B cell (primary cell): ENCODE data around the gene CAPN9. TPM values are rescaled to one million over a fixed set of nuclear protein-coding genes. Genes with fewer than 3 reads are reported as not detected.
"Not testable (repeated sequence)": the region's sequence is repeated elsewhere in the genome, so short reads cannot be mapped to it uniquely, and the experiment has no call there.

Source experiments
- ATAC-seq: fragments of 200-7000 bp; cut with Tn5 transposase; one replicate; pipeline ENCODE4 v1.10.0; 2021; ENCODE audit warnings: low read depth, mild to moderate bottlenecking, moderate number of reproducible peaks, moderate library complexity
- CTCF ChIA-PET: fragments of 350-600 bp; sonication (Branson Sonifier 250); formaldehyde crosslinking; loops from one replicate; lab custom pipeline; 2021; ENCODE audit warnings: antibody characterized with exemption, inconsistent platforms; lab: Charles Lee
- POLR2A ChIA-PET: fragments of 350-600 bp; sonication (Branson Sonifier 250); formaldehyde crosslinking; loops from one replicate; lab custom pipeline; 2021; ENCODE audit warnings: antibody characterized with exemption; lab: Charles Lee
- DNase-seq: peaks from one replicate; pipeline ENCODE4 v3.0.0; 2013
- H2AFZ ChIP-seq: 2 replicates; pipeline ENCODE4 v1.6.1; 2012; ENCODE audit warnings: mild to moderate bottlenecking, low read depth, low read length; ENCODE audit not compliant: insufficient read depth, poor library complexity, severe bottlenecking
- H3K27ac ChIP-seq, 2 donors: 1 replicate in 1 of 2; 2 replicates in 1 of 2; pipeline ENCODE4 v1.5.1; 2012 to 2013; ENCODE audit warnings: low read length in 2 of 2, mild to moderate bottlenecking in 2 of 2, moderate library complexity in 1 of 2
- H3K27me3 ChIP-seq, 4 experiments: fragments of 200-600 bp in 1 of 4; sonication (generic) in 1 of 4; replicated peaks in 1 of 4; 1 replicate in 2 of 4; 2 replicates in 2 of 4; pipeline versions ENCODE4 v1.6.1 to v1.7.0; 2013 to 2016; ENCODE audit warnings: low read length in 3 of 4, mild to moderate bottlenecking in 2 of 4, mixed read lengths in 1 of 4, moderate library complexity in 1 of 4; ENCODE audit not compliant: insufficient read depth in 4 of 4, control insufficient read depth in 3 of 4; ENCODE audit errors: control extremely low read depth in 1 of 4
- H3K36me3 ChIP-seq, 2 experiments: replicated peaks in 1 of 2; 1 replicate in 1 of 2; 2 replicates in 1 of 2; pipeline versions ENCODE4 v1.6.1 to v1.7.1; 2013; ENCODE audit warnings: low read length in 1 of 2; ENCODE audit not compliant: insufficient read depth in 2 of 2, control insufficient read depth in 1 of 2; ENCODE audit errors: control extremely low read depth in 1 of 2, extremely low read depth in 1 of 2
- H3K4me1 ChIP-seq, 2 donors: fragments of 200-600 bp in 1 of 2; sonication (generic) in 1 of 2; 1 replicate in 1 of 2; 2 replicates in 1 of 2; pipeline versions ENCODE4 v1.5.1 to v1.6.1; 2013 to 2017; ENCODE audit warnings: low read length in 2 of 2; ENCODE audit not compliant: control insufficient read depth in 2 of 2, insufficient read depth in 2 of 2
- H3K4me2 ChIP-seq: replicated peaks from 2 replicates; pipeline ENCODE3; 2012; ENCODE audit warnings: mild to moderate bottlenecking, low read depth, low read length; ENCODE audit not compliant: poor library complexity, severe bottlenecking
- H3K4me3 ChIP-seq, 5 experiments: fragments of 200-600 bp in 1 of 5; sonication (generic) in 1 of 5; 1 replicate in 3 of 5; 2 replicates in 2 of 5; pipeline versions ENCODE4 v1.5.1 to v1.7.0; 2011 to 2016; ENCODE audit warnings: low read length in 4 of 5, mild to moderate bottlenecking in 4 of 5, low read depth in 2 of 5, control low read depth in 1 of 5, moderate library complexity in 1 of 5; ENCODE audit not compliant: insufficient read depth in 1 of 5; ENCODE audit errors: control extremely low read depth in 1 of 5, extremely low read depth in 1 of 5
- H3K79me2 ChIP-seq: fragments of 200-600 bp; sonication (generic); one replicate; pipeline ENCODE4 v1.6.0; 2016; ENCODE audit warnings: low read length; ENCODE audit not compliant: control insufficient read depth, insufficient read depth
- H3K9ac ChIP-seq: fragments of 200-600 bp; sonication (generic); 2 replicates; pipeline ENCODE4 v1.6.1; 2017; ENCODE audit warnings: mild to moderate bottlenecking, low read length, moderate library complexity
- H3K9me3 ChIP-seq, 3 donors: one replicate each; pipeline versions ENCODE4 v1.6.1 to v1.7.1; 2013; ENCODE audit warnings: low read length in 2 of 3; ENCODE audit not compliant: control insufficient read depth in 2 of 3, insufficient read depth in 1 of 3; ENCODE audit errors: control extremely low read depth in 1 of 3
- H4K20me1 ChIP-seq: 2 replicates; pipeline ENCODE4 v1.6.0; 2012; ENCODE audit warnings: mild to moderate bottlenecking, low read length; ENCODE audit not compliant: insufficient read depth, control insufficient read depth, poor library complexity, severe bottlenecking
- H3K27ac Mint-ChIP-seq: one replicate; pipeline ENCODE4 v1.8.0; 2021; ENCODE audit warnings: mixed read lengths
- H3K27me3 Mint-ChIP-seq: one replicate; pipeline ENCODE4 v1.8.0; 2021; ENCODE audit warnings: mixed read lengths
- H3K4me1 Mint-ChIP-seq: one replicate; pipeline ENCODE4 v1.8.0; 2021; ENCODE audit warnings: mixed read lengths
- H3K4me3 Mint-ChIP-seq: one replicate; pipeline ENCODE4 v1.8.0; 2021; ENCODE audit warnings: mixed read lengths
- H3K9me3 Mint-ChIP-seq: one replicate; pipeline ENCODE4 v1.8.0; 2022; ENCODE audit warnings: mixed read lengths; ENCODE audit not compliant: insufficient read depth
- EZH2 ChIP-seq: IDR thresholded peaks from 2 replicates; pipeline ENCODE4 v1.6.1; 2012; ENCODE audit warnings: borderline replicate concordance, low read depth, mild to moderate bottlenecking, moderate library complexity, low read length; ENCODE audit not compliant: insufficient read depth, poor library complexity, severe bottlenecking
- WGBS: methylation state at CpG from one replicate; pipeline ENCODE4 v1.1.5; 2013; ENCODE audit warnings: missing lambda C conversion rate; ENCODE audit not compliant: insufficient coverage; 5-methylcytosine and 5-hydroxymethylcytosine counted together
- intact Hi-C: fragments of 100-400 bp; cut with micrococcal nuclease; formaldehyde crosslinking; loops from one replicate; pipeline ENCODE4 v1.10.0; 2022
- polyA plus RNA-seq: library from polyadenylated mRNA; depleted of rRNA; stranded (reverse); fragments of >200 nt; gene quantifications from 2 replicates; pipeline ENCODE4 v1.2.3, GENCODE V29; 2012
- total RNA-seq, 2 donors: library from RNA; stranded (reverse); fragments of 120-200 nt in 1 of 2; gene quantifications; 1 replicate in 1 of 2; 2 replicates in 1 of 2; pipeline versions ENCODE4 v1.2.3 to v1.2.4, GENCODE V29; 2013 to 2022
- TF ChIP-seq, protein P1 (sequence below): fragments of 200-600 bp; IDR thresholded peaks from one replicate; pipeline ENCODE4 v1.8.0; 2022; ENCODE audit warnings: antibody characterized with exemption, mild to moderate bottlenecking

CAPN9 gene
- total and polyA plus RNA-seq, 2 donors (not counting 1 experiment from before 2014, with no cell fraction given) = not detected

DNA sequence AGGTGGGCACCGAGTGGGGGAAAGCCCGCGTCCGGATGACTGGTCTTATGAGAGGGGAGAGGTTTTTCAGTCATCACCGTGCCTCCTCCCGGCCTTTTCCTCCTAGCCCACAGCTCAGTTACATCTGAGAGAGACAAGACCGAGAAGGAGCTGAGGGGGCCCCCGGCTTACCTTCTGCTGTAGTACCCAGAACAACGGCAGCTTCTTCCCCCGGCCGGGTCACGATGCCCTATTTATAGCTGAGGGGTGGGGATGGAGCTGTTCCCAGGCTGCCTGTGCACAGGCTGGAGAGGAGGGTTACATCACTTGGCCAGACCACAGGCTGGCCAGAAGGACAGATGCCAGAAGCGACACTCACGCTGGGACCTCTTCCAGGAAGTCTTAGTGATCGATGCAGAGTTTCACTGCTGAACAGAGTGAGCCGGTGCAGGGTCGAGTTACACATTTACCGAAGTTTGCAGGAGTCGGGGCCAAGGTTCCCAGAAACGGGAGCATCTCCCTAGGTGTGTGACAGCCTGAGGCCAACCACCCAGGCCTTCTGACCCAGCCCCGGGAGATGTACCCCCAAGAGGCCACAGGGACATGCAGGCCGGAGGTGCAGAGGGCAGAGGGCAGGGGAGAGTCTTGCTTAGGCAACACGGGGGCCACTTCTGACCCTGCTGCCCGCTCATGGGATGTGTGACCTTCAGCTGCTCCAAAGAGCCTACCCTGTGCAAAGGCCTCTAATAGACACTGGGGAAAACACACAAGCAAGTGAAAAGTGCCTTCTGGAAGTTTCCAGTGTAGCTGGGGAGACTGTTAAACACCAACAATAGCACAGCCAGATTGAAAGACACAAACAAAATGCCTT, 33.0 kb upstream of the CAPN9 start, which contains the start of gene AGT:
TSS of gene AGT (minus strand) at position 208 of the 850 bp plus-strand sequence. CDS start 3,299 bp downstream, outside the sequence.
- Histone ChIP-seq H2AFZ (no peak within 1 kb of the TSS), H3K4me2 (no peak within 1 kb of the TSS), H3K79me2 (no peaks in the 10 kb centered on the region), H3K9ac (no peak within 1 kb of the TSS), H3K4me1 (no peaks in the 10 kb centered on the region), H3K9me3 (no peaks in the 10 kb centered on the region), H3K36me3 (no peaks in the 10 kb centered on the region), H3K4me3 (no peak within 1 kb of the TSS), H4K20me1 (no peaks in the 10 kb centered on the region), H3K27me3 (no peaks in the 10 kb centered on the region), H3K27ac (no peak within 1 kb of the TSS)
- Mint-ChIP-seq H3K27me3 (peaks cover 6% of the 10 kb centered on the region), H3K9me3 (peaks cover 4% of the 10 kb centered on the region), H3K4me1 (no peaks in the 10 kb centered on the region), H3K4me3 (no peak within 1 kb of the TSS), H3K27ac (no peak within 1 kb of the TSS)
- ChIA-PET POLR2A (no interaction called here), CTCF (no interaction called here)
- no peak for TF ChIP-seq EZH2
- TF ChIP-seq, protein P1, sequence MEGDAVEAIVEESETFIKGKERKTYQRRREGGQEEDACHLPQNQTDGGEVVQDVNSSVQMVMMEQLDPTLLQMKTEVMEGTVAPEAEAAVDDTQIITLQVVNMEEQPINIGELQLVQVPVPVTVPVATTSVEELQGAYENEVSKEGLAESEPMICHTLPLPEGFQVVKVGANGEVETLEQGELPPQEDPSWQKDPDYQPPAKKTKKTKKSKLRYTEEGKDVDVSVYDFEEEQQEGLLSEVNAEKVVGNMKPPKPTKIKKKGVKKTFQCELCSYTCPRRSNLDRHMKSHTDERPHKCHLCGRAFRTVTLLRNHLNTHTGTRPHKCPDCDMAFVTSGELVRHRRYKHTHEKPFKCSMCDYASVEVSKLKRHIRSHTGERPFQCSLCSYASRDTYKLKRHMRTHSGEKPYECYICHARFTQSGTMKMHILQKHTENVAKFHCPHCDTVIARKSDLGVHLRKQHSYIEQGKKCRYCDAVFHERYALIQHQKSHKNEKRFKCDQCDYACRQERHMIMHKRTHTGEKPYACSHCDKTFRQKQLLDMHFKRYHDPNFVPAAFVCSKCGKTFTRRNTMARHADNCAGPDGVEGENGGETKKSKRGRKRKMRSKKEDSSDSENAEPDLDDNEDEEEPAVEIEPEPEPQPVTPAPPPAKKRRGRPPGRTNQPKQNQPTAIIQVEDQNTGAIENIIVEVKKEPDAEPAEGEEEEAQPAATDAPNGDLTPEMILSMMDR = no peak
- DNase-seq (no peak), ATAC-seq (no peak)
- 67% methylated on average over 22 of the region's 24 CpGs for WGBS
- intact Hi-C loops = no loop called here

DNA sequence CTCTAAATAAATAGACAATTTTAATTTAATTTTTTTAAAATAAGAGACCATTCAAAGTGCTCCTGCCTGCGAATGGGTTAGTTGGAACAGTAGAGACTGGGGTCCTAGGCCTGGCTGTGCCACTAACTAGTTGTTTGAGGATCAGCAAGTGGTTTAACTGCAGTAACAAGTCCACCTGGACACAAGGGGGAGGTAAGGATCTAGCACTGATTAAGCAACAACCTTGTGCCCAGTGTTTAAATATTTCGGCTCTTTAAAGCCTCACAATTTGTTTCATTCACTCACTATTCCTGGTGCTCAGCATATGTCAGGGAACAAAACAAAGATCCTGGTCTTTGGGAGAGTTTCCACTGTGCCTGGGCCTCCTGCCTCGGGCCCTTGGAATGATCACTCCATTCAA, 31.7 kb upstream of the CAPN9 start:
- ChIA-PET CTCF (no interaction called here), POLR2A (no interaction called here)
- no peaks in the 10 kb centered on the region for H3K79me2 ChIP-seq
- no peak overlapping the region for H3K4me3 ChIP-seq
- no peaks in the 10 kb centered on the region for H3K9me3 ChIP-seq
- intact Hi-C loops = no loop called here
- H3K4me1 Mint-ChIP-seq = no peaks in the 10 kb centered on the region
- ATAC-seq (no peak), DNase-seq (no peak)
- no peaks in the 10 kb centered on the region for H4K20me1 ChIP-seq
- no peak overlapping the region for H3K4me2 ChIP-seq
- peaks cover 4% of the 10 kb centered on the region for H3K9me3 Mint-ChIP-seq
- TF ChIP-seq, protein P1 = no peak
- TF ChIP-seq EZH2 = no peak
- H3K4me3 Mint-ChIP-seq = no peak overlapping the region
- H2AFZ ChIP-seq = no peak overlapping the region
- no peak overlapping the region for H3K9ac ChIP-seq
- H3K27ac Mint-ChIP-seq = no peak overlapping the region
- no peaks in the 10 kb centered on the region for H3K36me3 ChIP-seq
- WGBS = 89% methylated on average over 1 of the region's 3 CpGs
- no peaks in the 10 kb centered on the region for H3K4me1 ChIP-seq
- H3K27ac ChIP-seq = no peak overlapping the region
- H3K27me3 Mint-ChIP-seq = peaks cover 6% of the 10 kb centered on the region
- H3K27me3 ChIP-seq = no peaks in the 10 kb centered on the region

DNA sequence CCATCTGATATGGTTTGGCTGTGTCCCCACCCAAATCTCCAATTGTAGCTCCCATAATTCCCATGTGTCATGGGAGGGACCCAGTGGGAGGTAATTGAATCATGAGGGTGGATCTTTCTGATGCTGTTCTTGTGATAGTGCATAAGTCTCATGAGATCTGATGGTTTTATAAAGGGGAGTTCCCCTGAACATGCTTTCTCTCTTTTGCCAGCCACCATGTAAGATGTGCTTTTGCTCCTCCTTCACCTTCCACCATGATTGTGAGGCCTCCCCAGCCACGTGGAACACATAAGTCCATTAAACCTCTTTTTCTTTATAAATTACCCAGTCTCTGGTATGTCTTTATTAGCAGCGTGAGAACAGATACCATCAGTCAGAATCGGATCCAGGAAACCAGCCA, 30.7 kb upstream of the CAPN9 start:
- H3K9me3 Mint-ChIP-seq, CTCF ChIA-PET, H3K27ac Mint-ChIP-seq, H3K4me1 ChIP-seq, H4K20me1 ChIP-seq, POLR2A ChIA-PET, H3K27me3 Mint-ChIP-seq, DNase-seq, H3K4me3 ChIP-seq, H3K4me2 ChIP-seq, H3K79me2 ChIP-seq, H3K27ac ChIP-seq, H3K36me3 ChIP-seq, H3K4me1 Mint-ChIP-seq, H3K9ac ChIP-seq, H3K9me3 ChIP-seq, H3K27me3 ChIP-seq, intact Hi-C loops, H3K4me3 Mint-ChIP-seq, H2AFZ ChIP-seq, ATAC-seq: not testable (repeated sequence)
- WGBS = 82% methylated on average over 3 of the region's 3 CpGs
